GF-D8 (cell line): ENCODE data around the gene ARSG.
"Not testable (repeated sequence)": the region's sequence is repeated elsewhere in the genome, so short reads cannot be mapped to it uniquely, and the experiment has no call there.

ENCODE experiments used
- DNase-seq: peaks from one replicate; lab custom pipeline; 2025; lab: John Stamatoyannopoulos, UW

The ARSG gene

GRCh38 chr17:68290955-68291835 lies at the start of gene ARSG, which contains the start of gene SLC16A6:
Gene ARSG, plus strand, starts transcription at chr17:68291495. Its CDS starts 15,999 bp downstream, at chr17:68307494.
Gene SLC16A6, minus strand, starts transcription at chr17:68291127. Its CDS starts 12,807 bp downstream, at chr17:68278320.
- peak; percentile 28 for DNase-seq

DNA sequence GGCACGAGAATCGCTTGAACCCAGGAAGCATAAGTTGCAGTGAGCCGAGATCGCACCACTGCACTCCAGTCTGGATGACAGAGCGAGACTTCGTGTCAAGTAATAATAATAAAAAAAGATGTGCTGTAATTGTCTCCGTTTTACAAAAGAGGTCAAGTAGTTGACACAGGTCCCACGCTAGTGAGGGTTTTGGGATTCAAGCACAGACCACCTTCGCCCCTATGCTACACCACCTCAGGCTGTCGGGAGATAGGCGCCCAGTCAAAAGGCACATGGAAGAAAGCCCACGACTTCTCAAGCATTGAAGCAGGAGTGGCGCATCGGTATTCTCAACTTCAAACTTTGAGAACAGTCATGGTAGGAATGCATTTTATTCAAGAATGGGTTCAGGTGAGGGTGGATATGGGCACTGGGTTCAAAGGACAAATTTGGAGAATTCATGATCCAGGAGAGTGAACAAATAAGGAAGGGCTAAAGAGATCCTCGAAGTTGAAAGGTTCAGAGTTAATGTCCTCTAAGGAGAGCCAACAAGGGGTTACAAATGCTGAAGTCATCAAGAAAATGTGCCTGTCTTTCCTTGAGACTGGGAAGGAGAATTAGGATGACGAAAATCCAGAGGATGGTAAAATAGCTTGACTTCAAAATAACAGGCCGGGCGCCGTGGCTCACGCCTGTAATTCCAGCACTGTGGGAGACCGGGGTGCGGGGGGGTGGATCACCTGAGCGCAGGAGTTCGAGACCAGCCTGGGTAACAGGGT lies 44.8 kb upstream of the ARSG start:
- DNase-seq = no peak

GRCh38 chr17:68247445-68248198 lies 43.7 kb upstream of the ARSG start, which contains the start of gene AMZ2:
Gene AMZ2, plus strand, starts transcription at chr17:68248043. Its CDS starts 2,145 bp downstream, at chr17:68250188.
- DNase-seq = peak; percentile 69

- no peak for DNase-seq
Measured at GRCh38 chr17:68248199-68248825, 43.0 kb upstream of the ARSG start.

DNA sequence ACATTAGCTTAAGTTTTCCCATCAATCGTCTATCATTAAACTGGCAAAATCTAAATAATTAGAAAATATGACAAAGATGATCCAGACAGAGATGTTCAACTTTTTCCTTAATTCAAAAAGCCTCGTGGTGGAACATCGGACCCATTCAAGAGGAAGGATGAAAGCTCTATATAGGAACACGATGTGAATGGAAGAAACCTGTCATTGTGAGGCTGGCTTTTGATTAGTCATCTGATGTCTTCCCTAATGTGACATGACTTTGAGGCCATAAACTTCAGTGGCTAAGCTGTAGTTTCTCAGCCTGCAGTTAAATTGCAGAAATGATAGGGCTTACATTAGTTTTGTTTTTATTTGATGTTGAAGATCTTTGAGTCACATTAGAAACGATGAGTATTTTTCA lies 42.4 kb upstream of the ARSG start:
- DNase-seq = no peak

DNA sequence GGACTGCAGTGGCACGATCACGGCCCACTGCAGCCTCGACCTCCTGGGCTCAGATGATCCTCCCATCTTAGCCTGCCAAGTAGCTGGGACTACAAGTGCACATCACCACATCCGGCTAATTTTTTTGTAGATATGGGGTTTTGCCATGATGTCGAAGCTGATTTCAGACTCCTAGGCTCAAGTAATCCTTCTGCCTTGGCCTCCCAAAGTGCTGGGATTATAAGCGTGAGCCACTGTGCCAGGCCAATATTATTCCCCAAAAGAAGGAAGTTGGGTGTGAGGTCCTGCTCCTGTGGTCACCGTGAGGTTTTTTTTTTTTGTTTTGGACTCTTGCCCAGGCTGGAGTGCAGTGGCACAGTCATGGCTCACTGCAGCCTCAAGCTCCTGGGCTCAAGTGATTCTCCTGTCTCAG lies 41.9 kb upstream of the ARSG start:
- peak; percentile 76 for DNase-seq

DNA sequence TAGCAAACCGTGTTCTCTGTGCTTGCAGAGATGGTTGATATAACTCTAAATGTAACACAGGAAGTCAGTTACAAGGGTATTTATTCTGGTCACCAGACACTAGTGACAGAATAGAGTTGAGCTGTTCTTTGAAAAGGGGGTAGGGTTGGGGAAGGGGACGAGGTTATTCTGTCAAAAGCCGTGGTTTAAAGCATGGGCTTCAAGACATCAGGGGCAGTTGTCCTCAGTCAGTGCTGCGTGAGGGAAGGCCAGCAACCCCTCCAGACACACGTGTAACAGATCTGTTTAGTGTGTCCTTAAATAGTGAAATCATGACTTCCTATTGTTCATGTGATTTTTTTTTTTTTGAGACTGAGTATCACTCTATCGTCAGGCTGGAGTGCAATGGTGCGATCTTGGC lies 37.9 kb upstream of the ARSG start:
- DNase-seq = not testable (repeated sequence)

- no peak for DNase-seq
Measured at GRCh38 chr17:68255151-68255550, 36.1 kb upstream of the ARSG start.

GRCh38 chr17:68255731-68256538 lies 35.4 kb upstream of the ARSG start:
- DNase-seq = peak; percentile 89

- not testable (repeated sequence) for DNase-seq
Measured at GRCh38 chr17:68256701-68257100, 34.6 kb upstream of the ARSG start.

DNA sequence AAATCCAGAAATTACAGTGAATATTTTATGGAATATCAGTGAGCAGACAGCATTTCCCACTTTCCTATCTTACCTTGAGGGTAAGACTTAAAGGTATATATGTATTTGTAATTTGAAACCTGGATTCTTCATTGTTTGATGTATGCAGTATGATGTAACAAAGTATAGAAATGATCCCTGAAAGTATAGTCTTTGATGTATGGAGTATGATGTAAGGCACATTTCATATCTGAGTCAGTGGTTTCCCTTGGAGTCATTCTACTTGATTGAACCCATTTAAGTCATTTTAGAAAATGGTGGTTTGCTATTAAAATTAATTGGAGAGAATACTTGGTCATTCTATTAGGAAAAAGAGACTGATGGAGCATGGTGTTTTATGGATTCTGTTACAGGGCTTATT lies 33.4 kb upstream of the ARSG start:
- DNase-seq = no peak

DNA sequence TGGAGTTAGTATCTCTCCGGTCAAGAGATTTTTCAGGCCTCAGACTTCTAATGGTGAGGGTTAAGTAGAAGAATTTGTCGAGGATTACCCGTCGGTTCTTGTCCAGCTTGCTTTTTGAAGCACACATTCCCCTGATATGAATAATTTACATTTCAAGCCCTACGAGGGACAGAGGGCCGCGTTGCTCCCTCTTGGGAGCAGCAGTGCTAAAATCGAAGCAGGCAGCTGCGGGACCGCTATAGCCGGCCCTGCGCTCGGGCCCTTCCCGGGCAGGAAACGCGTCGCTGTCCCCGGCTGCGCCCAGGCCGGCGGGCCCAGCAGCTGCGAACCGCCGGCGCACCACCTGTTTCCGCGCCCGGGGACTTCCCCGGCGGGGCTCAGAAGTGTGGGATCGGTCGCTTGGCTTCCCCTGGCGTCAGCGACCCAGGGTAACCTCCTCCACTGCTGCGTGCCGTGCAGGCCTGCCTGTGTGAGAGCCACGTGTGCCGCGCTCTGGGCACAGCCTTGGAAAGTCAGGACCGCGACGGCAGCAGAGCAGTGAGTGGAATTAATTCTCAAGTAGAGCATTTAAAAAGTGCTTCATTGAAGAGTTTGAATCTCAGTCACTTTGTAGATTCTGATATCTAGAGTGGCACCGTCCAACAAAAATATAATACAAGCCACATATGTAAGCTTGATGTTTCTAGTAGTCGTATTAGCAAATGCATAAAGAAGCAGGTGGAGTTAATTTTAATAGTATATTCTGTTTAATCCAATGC lies 32.2 kb upstream of the ARSG start:
- DNase-seq = peak; percentile 53

GRCh38 chr17:68259648-68259951 lies 31.7 kb upstream of the ARSG start:
- DNase-seq = peak; percentile 21

- no peak for DNase-seq
Measured at GRCh38 chr17:68260051-68260762, 31.1 kb upstream of the ARSG start.

DNA sequence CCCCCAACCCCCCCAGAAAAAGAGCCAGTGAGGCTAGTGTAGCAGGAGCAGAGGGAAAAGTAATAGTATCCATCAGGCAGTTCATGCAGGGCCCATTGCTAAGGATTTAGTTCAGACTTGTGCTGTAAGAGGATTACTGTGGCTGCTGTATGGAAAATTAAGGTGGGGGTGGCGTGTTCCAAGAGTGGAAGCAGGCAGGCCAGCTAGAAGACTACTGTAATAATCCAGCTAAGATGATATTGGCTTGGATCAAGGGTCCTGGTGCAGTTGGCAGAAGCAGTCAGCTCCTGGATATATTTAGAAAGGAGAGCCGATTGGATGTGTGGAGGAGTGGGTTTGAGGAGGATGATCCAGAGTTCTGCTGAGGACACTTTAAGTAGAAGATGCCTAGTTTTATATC lies 28.8 kb upstream of the ARSG start:
- not testable (repeated sequence) for DNase-seq

DNA sequence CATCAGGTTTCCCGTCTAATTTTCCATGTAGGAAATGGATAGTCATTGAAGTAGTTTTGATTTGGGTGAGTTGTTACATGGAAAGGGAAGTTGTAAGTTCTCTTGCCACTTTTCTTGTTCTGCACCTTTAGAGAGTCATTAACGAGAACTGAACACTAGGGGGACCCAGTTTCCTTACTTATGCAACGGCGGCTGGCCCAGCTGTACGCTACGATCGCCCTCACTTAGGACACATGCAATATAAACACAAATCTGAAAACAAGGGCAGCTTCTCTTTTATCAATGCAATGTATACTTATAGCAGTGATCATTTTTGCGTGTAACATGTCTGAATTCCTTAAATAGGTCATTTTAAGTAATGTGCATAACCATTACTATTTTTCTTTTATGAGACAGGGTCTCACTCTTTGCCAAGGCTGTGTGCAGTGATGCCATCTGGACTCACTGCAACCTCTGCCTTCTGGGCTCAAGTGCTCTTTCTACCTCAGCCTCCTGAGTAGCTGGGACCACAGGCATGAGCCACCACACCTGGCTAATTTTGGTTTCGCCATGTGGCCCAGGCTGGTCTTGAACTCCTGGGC lies 28.1 kb upstream of the ARSG start:
- DNase-seq = peak; percentile 13

DNA sequence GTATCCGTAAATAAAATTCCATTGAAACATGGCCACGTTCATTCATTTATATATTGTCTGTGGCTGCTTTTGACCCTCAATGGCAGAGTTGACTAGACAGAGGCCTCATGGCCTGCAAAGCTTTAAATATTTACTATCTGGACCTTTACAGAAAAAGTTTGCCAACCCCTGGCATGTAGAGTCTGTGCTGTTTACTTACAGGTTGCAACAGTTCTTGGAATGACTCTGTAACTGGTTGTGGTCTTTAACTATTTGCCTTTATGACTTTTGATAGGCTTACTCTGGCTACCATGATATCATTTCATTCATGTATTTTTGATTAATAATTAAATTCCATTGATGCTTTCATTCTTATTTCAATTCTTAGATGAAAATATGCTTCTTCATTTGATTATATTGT lies 25.5 kb upstream of the ARSG start:
- DNase-seq = not testable (repeated sequence)

DNA sequence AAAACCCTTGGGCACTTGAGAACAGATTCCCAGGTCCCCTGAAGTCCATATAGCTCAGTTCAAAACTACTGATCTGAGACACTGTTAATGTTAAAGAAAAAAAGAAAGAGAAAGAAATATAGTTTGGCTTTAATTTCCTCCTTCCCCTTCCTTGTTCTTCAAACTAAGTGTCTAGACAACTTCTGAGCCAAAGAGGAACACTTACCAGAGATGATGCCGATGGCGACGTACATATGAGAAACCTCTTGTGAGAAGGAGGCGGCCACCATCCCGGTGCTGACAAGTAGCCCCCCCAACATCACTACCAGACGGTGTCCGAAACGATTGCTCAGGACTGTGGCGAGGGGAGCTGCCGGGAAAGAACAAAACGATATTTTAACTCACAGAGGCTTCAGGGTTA lies 17.6 kb upstream of the ARSG start:
- no peak for DNase-seq

- not testable (repeated sequence) for DNase-seq
Measured at GRCh38 chr17:68276339-68276738, 15.0 kb upstream of the ARSG start.
